H9 (cell line): ENCODE data around the gene MYBPC2. TPM values are rescaled to one million over a fixed set of nuclear protein-coding genes. Genes with fewer than 3 reads are reported as not detected.

Experiments used
- DNase-seq: peaks from one replicate; pipeline ENCODE4 v3.0.0-alpha.2; 2017
- H2AFZ ChIP-seq: one replicate; pipeline ENCODE4 v1.6.1; 2013; ENCODE audit warnings: mild to moderate bottlenecking, low read length, control low read depth, moderate library complexity
- H2AK5ac ChIP-seq: 2 replicates; pipeline ENCODE4 v1.6.1; 2013; ENCODE audit warnings: low read length, control low read depth, mixed read lengths; ENCODE audit not compliant: insufficient read length
- H2BK120ac ChIP-seq: one replicate; pipeline ENCODE4 v1.6.1; 2013; ENCODE audit warnings: low read depth, mild to moderate bottlenecking, low read length, control low read depth, inconsistent platforms; ENCODE audit not compliant: poor library complexity, severe bottlenecking
- H2BK12ac ChIP-seq: 2 replicates; pipeline ENCODE4 v1.6.1; 2013; ENCODE audit warnings: low read length, control low read depth, mixed read lengths, low read depth; ENCODE audit not compliant: insufficient read length
- H2BK15ac ChIP-seq: 2 replicates; pipeline ENCODE4 v1.6.1; 2013; ENCODE audit warnings: low read depth, low read length, control low read depth
- H2BK20ac ChIP-seq: one replicate; pipeline ENCODE4 v1.6.1; 2013; ENCODE audit warnings: low read depth, mild to moderate bottlenecking, low read length, control low read depth, inconsistent platforms; ENCODE audit not compliant: poor library complexity, severe bottlenecking
- H2BK5ac ChIP-seq: 2 replicates; pipeline ENCODE4 v1.6.1; 2013; ENCODE audit warnings: low read length, control low read depth, mixed read lengths; ENCODE audit not compliant: insufficient read length
- H3K14ac ChIP-seq: 2 replicates; pipeline ENCODE4 v1.6.1; 2013; ENCODE audit warnings: low read length, control low read depth; ENCODE audit not compliant: insufficient read depth
- H3K18ac ChIP-seq: 2 replicates; pipeline ENCODE4 v1.6.1; 2013; ENCODE audit warnings: low read depth, mild to moderate bottlenecking, mixed read lengths, low read length, control low read depth; ENCODE audit not compliant: insufficient read length
- H3K23ac ChIP-seq: 2 replicates; pipeline ENCODE4 v1.6.1; 2013; ENCODE audit warnings: low read length, control low read depth, mixed read lengths, low read depth; ENCODE audit not compliant: insufficient read length
- H3K23me2 ChIP-seq: 2 replicates; pipeline ENCODE4 v1.6.1; 2013; ENCODE audit warnings: low read depth, mild to moderate bottlenecking, mixed read lengths, low read length, control low read depth; ENCODE audit not compliant: insufficient read length, poor library complexity, severe bottlenecking
- H3K27ac ChIP-seq: 2 replicates; pipeline ENCODE4 v1.5.1; 2013; ENCODE audit warnings: low read length, control low read depth, mixed read lengths, low read depth; ENCODE audit not compliant: insufficient read length
- H3K27me3 ChIP-seq: 2 replicates; pipeline ENCODE4 v1.6.1; 2013; ENCODE audit warnings: low read length, control low read depth, inconsistent platforms; ENCODE audit not compliant: insufficient read depth
- H3K4ac ChIP-seq: 2 replicates; pipeline ENCODE4 v1.6.1; 2013; ENCODE audit warnings: low read depth, mild to moderate bottlenecking, control low read depth, inconsistent platforms, low read length, moderate library complexity
- H3K4me1 ChIP-seq: 2 replicates; pipeline ENCODE4 v1.6.1; 2013; ENCODE audit warnings: low read length, control low read depth, inconsistent platforms; ENCODE audit not compliant: insufficient read depth
- H3K4me2 ChIP-seq: 2 replicates; pipeline ENCODE4 v1.6.1; 2013; ENCODE audit warnings: low read length, control low read depth, mixed read lengths; ENCODE audit not compliant: insufficient read length, insufficient read depth
- H3K56ac ChIP-seq: 2 replicates; pipeline ENCODE4 v1.6.1; 2013; ENCODE audit warnings: low read depth, mild to moderate bottlenecking, mixed read lengths, low read length, control low read depth; ENCODE audit not compliant: insufficient read length
- H3K79me1 ChIP-seq: 2 replicates; pipeline ENCODE4 v1.6.1; 2013; ENCODE audit warnings: low read depth, mild to moderate bottlenecking, moderate library complexity, low read length, control low read depth, inconsistent platforms; ENCODE audit not compliant: insufficient read depth, poor library complexity, severe bottlenecking
- H3K79me2 ChIP-seq: 2 replicates; pipeline ENCODE4 v1.6.1; 2013; ENCODE audit warnings: low read length, control low read depth, inconsistent platforms; ENCODE audit not compliant: insufficient read depth
- H3K9ac ChIP-seq: 2 replicates; pipeline ENCODE4 v1.6.1; 2013; ENCODE audit warnings: low read length, control low read depth, mixed read lengths; ENCODE audit not compliant: insufficient read length; ENCODE audit errors: extremely low read depth
- H3K9me3 ChIP-seq: one replicate; pipeline ENCODE4 v1.6.1; 2013; ENCODE audit warnings: low read depth, low read length, inconsistent platforms; ENCODE audit not compliant: control insufficient read depth
- H3T11ph ChIP-seq: one replicate; pipeline ENCODE4 v1.6.1; 2013; ENCODE audit warnings: mild to moderate bottlenecking, low read length, control low read depth, inconsistent platforms
- H4K20me1 ChIP-seq: one replicate; pipeline ENCODE4 v1.6.1; 2013; ENCODE audit not compliant: control insufficient read depth, insufficient read length, insufficient read depth
- H4K5ac ChIP-seq: 2 replicates; pipeline ENCODE4 v1.6.1; 2013; ENCODE audit warnings: low read depth, mild to moderate bottlenecking, mixed read lengths, low read length, control low read depth; ENCODE audit not compliant: insufficient read length
- H4K8ac ChIP-seq: replicated peaks from 2 replicates; pipeline ENCODE4 v1.6.1; 2013; ENCODE audit warnings: low read length, control low read depth, mixed read lengths, low read depth; ENCODE audit not compliant: insufficient read length
- H4K91ac ChIP-seq: 2 replicates; pipeline ENCODE4 v1.6.1; 2013; ENCODE audit warnings: low read depth, mild to moderate bottlenecking, moderate library complexity, mixed read lengths, low read length, control low read depth; ENCODE audit not compliant: insufficient read length
- H3K27ac Mint-ChIP-seq, 3 experiments: 2 replicates in 2 of 3; 3 replicates in 1 of 3; pipeline ENCODE4 v1.8.0; 2020 to 2021; ENCODE audit warnings: mixed read lengths in 3 of 3, mild to moderate bottlenecking in 1 of 3, moderate library complexity in 1 of 3
- H3K27me3 Mint-ChIP-seq: 2 replicates; pipeline ENCODE4 v1.8.0; 2021; ENCODE audit warnings: low read depth, mild to moderate bottlenecking, moderate library complexity, mixed read lengths
- H3K36me3 Mint-ChIP-seq, 3 experiments: 2 replicates in 2 of 3; 3 replicates in 1 of 3; pipeline ENCODE4 v1.8.0; 2020 to 2021; ENCODE audit warnings: low read depth in 3 of 3, mixed read lengths in 3 of 3; ENCODE audit not compliant: insufficient read depth in 1 of 3
- H3K4me1 Mint-ChIP-seq, 2 experiments: 2 replicates each; pipeline ENCODE4 v1.8.0; 2020; ENCODE audit warnings: mixed read lengths in 2 of 2
- H3K4me3 Mint-ChIP-seq, 2 experiments: 2 replicates in 1 of 2; 3 replicates in 1 of 2; pipeline ENCODE4 v1.8.0; 2020 to 2021; ENCODE audit warnings: mild to moderate bottlenecking in 2 of 2, mixed read lengths in 2 of 2, moderate library complexity in 1 of 2
- H3K9me3 Mint-ChIP-seq, 2 experiments: 2 replicates in 1 of 2; 3 replicates in 1 of 2; pipeline ENCODE4 v1.8.0; 2020; ENCODE audit warnings: mild to moderate bottlenecking in 2 of 2, mixed read lengths in 2 of 2, moderate library complexity in 1 of 2
- WGBS: extraction: QIAGEN DNeasy Blood & Tissue Kit; methylation state at CpG from one replicate; pipeline ENCODE4 v1.1.7; 2013; ENCODE audit warnings: missing lambda C conversion rate, low lambda C conversion rate, mixed read lengths; ENCODE audit not compliant: insufficient read length; ENCODE audit errors: extremely low coverage; 5-methylcytosine and 5-hydroxymethylcytosine counted together
- total RNA-seq: library from RNA; stranded (reverse); gene quantifications from 2 replicates; pipeline ENCODE4 v1.2.1, GENCODE V29; 2021
- TF ChIP-seq, protein P1 (sequence below): fragments of 200-600 bp; sonication (generic); conservative IDR thresholded peaks from 3 replicates; pipeline ENCODE4 v1.8.0; 2021; ENCODE audit warnings: antibody characterized with exemption, mild to moderate bottlenecking

The MYBPC2 gene
- total RNA-seq, 1 experiment from 2014 or later, result 4.9 TPM

DNA sequence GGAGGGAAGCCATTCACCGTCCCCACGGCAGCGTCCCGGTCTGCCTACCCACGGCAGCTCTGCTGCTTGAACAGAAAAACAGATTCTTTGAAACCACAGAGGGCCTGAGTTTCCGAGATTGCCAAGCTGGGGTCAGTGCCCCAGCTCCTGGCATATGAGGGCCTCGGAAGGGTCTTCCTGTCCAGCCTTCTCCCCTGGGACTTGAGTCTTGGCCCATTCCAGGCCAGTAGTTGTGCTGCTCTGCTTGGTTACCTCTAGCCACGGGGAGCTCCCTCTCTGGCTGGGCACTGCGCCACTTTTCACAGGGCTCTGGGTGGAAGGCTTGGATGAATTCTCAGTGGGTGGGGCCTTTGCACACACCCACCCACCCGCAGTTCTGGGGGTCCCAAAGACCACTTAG, 22.6 kb upstream of the MYBPC2 start:
- no peak overlapping the region for H2AK5ac ChIP-seq
- H3K14ac ChIP-seq, result no peak overlapping the region
- peaks cover 4% of the 10 kb centered on the region in 2 experiments; a peak in 3 of 4 replicates for H3K4me1 Mint-ChIP-seq
- H3K4me2 ChIP-seq, result no peak overlapping the region
- peaks cover 44 to 79% (median 68%) of the 10 kb centered on the region in 3 experiments for H3K36me3 Mint-ChIP-seq
- WGBS, result no CpG with 5 or more reads among the region's 10 CpGs
- H3K4ac ChIP-seq, result no peak overlapping the region
- H4K8ac ChIP-seq, result no peak overlapping the region
- H3K79me2 ChIP-seq, result no peaks in the 10 kb centered on the region
- no peak overlapping the region for H3K4me3 Mint-ChIP-seq
- no peak overlapping the region for H2AFZ ChIP-seq
- no peaks in the 10 kb centered on the region for H3K9me3 ChIP-seq
- H2BK120ac ChIP-seq, result no peak overlapping the region
- H3K79me1 ChIP-seq, result no peaks in the 10 kb centered on the region
- H3K23ac ChIP-seq, result no peak overlapping the region
- no peak overlapping the region for H3K27ac Mint-ChIP-seq
- H2BK5ac ChIP-seq, result no peak overlapping the region
- H4K20me1 ChIP-seq, result no peaks in the 10 kb centered on the region
- no peak overlapping the region for H3K56ac ChIP-seq
- DNase-seq, result no peak
- H2BK12ac ChIP-seq, result no peak overlapping the region
- no peak overlapping the region for H2BK20ac ChIP-seq
- peaks cover 0 to 2% of the 10 kb centered on the region in 2 experiments; a peak in 1 of 5 replicates for H3K9me3 Mint-ChIP-seq
- TF ChIP-seq, protein P1, sequence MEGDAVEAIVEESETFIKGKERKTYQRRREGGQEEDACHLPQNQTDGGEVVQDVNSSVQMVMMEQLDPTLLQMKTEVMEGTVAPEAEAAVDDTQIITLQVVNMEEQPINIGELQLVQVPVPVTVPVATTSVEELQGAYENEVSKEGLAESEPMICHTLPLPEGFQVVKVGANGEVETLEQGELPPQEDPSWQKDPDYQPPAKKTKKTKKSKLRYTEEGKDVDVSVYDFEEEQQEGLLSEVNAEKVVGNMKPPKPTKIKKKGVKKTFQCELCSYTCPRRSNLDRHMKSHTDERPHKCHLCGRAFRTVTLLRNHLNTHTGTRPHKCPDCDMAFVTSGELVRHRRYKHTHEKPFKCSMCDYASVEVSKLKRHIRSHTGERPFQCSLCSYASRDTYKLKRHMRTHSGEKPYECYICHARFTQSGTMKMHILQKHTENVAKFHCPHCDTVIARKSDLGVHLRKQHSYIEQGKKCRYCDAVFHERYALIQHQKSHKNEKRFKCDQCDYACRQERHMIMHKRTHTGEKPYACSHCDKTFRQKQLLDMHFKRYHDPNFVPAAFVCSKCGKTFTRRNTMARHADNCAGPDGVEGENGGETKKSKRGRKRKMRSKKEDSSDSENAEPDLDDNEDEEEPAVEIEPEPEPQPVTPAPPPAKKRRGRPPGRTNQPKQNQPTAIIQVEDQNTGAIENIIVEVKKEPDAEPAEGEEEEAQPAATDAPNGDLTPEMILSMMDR, result no peak
- no peaks in the 10 kb centered on the region; the same call in 1 of the 2 replicates for H3K27me3 Mint-ChIP-seq
- H3K23me2 ChIP-seq, result no peaks in the 10 kb centered on the region
- H2BK15ac ChIP-seq, result no peak overlapping the region
- H3K9ac ChIP-seq, result no peak overlapping the region
- no peak overlapping the region for H4K5ac ChIP-seq
- H3K18ac ChIP-seq, result no peak overlapping the region
- no peaks in the 10 kb centered on the region for H3K4me1 ChIP-seq
- no peak overlapping the region for H4K91ac ChIP-seq
- no peak overlapping the region for H3T11ph ChIP-seq
- H3K27me3 ChIP-seq, result no peaks in the 10 kb centered on the region
- no peak overlapping the region for H3K27ac ChIP-seq
